OCI-LY1 (cell line): ENCODE data around the gene MRPL23.

Experiments used
- EZH2 ChIP-seq: fragments of 200-600 bp; sonication (generic), shearing (Covaris generic); IDR thresholded peaks from 2 replicates; pipeline ENCODE4 v1.8.0; 2017; ENCODE audit warnings: borderline replicate concordance, mixed run types, mild to moderate bottlenecking, antibody characterized with exemption, low read length, moderate library complexity, mixed read lengths
- TF ChIP-seq, protein P1 (sequence below): fragments of 200-600 bp; sonication (generic), shearing (Covaris generic); IDR thresholded peaks from 2 replicates; pipeline ENCODE4 v1.5.1; 2017; ENCODE audit warnings: mild to moderate bottlenecking, antibody characterized with exemption, low read length, moderate library complexity, mixed read lengths

DNA sequence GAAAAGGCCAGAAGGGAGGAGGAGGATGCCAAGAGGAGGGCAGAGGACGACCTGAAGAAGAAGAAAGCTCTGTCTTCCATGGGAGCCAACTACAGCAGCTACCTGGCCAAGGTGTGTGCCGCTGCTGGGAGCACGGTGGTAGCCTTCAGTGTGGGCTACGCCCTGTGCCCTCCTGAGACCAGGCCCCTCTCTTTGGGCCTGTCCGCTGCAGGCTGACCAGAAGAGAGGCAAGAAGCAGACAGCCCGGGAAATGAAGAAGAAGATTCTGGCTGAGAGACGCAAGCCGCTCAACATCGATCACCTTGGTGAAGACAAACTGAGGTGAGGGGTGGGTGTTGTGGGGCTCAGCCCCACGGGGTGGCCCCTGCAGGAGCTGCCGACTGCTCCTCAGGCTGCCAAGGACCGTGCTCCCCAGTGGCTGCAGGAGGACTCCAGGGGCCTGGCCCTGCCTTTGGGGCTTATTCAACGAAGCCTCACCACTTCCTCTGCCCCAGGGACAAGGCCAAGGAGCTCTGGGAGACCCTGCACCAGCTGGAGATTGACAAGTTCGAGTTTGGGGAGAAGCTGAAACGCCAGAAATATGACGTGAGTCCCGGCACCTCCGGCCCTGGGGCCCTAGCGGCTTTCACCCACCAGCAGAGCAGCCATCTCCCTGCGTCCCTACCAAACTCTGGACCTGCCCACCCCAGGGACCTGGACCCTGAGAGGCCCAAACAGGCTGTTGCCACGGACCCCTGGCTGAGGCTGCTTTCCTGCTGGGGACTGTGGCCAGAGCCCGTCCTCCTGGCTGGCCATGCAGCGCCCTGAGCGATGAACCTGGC lies 12.6 kb upstream of the MRPL23 start:
- TF ChIP-seq, protein P1, sequence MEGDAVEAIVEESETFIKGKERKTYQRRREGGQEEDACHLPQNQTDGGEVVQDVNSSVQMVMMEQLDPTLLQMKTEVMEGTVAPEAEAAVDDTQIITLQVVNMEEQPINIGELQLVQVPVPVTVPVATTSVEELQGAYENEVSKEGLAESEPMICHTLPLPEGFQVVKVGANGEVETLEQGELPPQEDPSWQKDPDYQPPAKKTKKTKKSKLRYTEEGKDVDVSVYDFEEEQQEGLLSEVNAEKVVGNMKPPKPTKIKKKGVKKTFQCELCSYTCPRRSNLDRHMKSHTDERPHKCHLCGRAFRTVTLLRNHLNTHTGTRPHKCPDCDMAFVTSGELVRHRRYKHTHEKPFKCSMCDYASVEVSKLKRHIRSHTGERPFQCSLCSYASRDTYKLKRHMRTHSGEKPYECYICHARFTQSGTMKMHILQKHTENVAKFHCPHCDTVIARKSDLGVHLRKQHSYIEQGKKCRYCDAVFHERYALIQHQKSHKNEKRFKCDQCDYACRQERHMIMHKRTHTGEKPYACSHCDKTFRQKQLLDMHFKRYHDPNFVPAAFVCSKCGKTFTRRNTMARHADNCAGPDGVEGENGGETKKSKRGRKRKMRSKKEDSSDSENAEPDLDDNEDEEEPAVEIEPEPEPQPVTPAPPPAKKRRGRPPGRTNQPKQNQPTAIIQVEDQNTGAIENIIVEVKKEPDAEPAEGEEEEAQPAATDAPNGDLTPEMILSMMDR: no peak
- TF ChIP-seq EZH2: no peak
